H9 (cell line): ENCODE measurements around the gene GALNT12. TPM values are rescaled to one million over a fixed set of nuclear protein-coding genes. Genes with fewer than 3 reads are reported as not detected.

Source experiments
- DNase-seq: peaks from one replicate; pipeline ENCODE4 v3.0.0-alpha.2; 2017
- H2AFZ ChIP-seq: one replicate; pipeline ENCODE4 v1.6.1; 2013; ENCODE audit warnings: mild to moderate bottlenecking, low read length, control low read depth, moderate library complexity
- H2AK5ac ChIP-seq: 2 replicates; pipeline ENCODE4 v1.6.1; 2013; ENCODE audit warnings: low read length, control low read depth, mixed read lengths; ENCODE audit not compliant: insufficient read length
- H2BK120ac ChIP-seq: one replicate; pipeline ENCODE4 v1.6.1; 2013; ENCODE audit warnings: low read depth, mild to moderate bottlenecking, low read length, control low read depth, inconsistent platforms; ENCODE audit not compliant: poor library complexity, severe bottlenecking
- H2BK12ac ChIP-seq: 2 replicates; pipeline ENCODE4 v1.6.1; 2013; ENCODE audit warnings: low read length, control low read depth, mixed read lengths, low read depth; ENCODE audit not compliant: insufficient read length
- H2BK15ac ChIP-seq: 2 replicates; pipeline ENCODE4 v1.6.1; 2013; ENCODE audit warnings: low read depth, low read length, control low read depth
- H2BK20ac ChIP-seq: one replicate; pipeline ENCODE4 v1.6.1; 2013; ENCODE audit warnings: low read depth, mild to moderate bottlenecking, low read length, control low read depth, inconsistent platforms; ENCODE audit not compliant: poor library complexity, severe bottlenecking
- H2BK5ac ChIP-seq: 2 replicates; pipeline ENCODE4 v1.6.1; 2013; ENCODE audit warnings: low read length, control low read depth, mixed read lengths; ENCODE audit not compliant: insufficient read length
- H3K14ac ChIP-seq: 2 replicates; pipeline ENCODE4 v1.6.1; 2013; ENCODE audit warnings: low read length, control low read depth; ENCODE audit not compliant: insufficient read depth
- H3K18ac ChIP-seq: 2 replicates; pipeline ENCODE4 v1.6.1; 2013; ENCODE audit warnings: low read depth, mild to moderate bottlenecking, mixed read lengths, low read length, control low read depth; ENCODE audit not compliant: insufficient read length
- H3K23ac ChIP-seq: 2 replicates; pipeline ENCODE4 v1.6.1; 2013; ENCODE audit warnings: low read length, control low read depth, mixed read lengths, low read depth; ENCODE audit not compliant: insufficient read length
- H3K23me2 ChIP-seq: 2 replicates; pipeline ENCODE4 v1.6.1; 2013; ENCODE audit warnings: low read depth, mild to moderate bottlenecking, mixed read lengths, low read length, control low read depth; ENCODE audit not compliant: insufficient read length, poor library complexity, severe bottlenecking
- H3K27ac ChIP-seq: 2 replicates; pipeline ENCODE4 v1.5.1; 2013; ENCODE audit warnings: low read length, control low read depth, mixed read lengths, low read depth; ENCODE audit not compliant: insufficient read length
- H3K27me3 ChIP-seq: 2 replicates; pipeline ENCODE4 v1.6.1; 2013; ENCODE audit warnings: low read length, control low read depth, inconsistent platforms; ENCODE audit not compliant: insufficient read depth
- H3K4ac ChIP-seq: 2 replicates; pipeline ENCODE4 v1.6.1; 2013; ENCODE audit warnings: low read depth, mild to moderate bottlenecking, control low read depth, inconsistent platforms, low read length, moderate library complexity
- H3K4me1 ChIP-seq: 2 replicates; pipeline ENCODE4 v1.6.1; 2013; ENCODE audit warnings: low read length, control low read depth, inconsistent platforms; ENCODE audit not compliant: insufficient read depth
- H3K4me2 ChIP-seq: 2 replicates; pipeline ENCODE4 v1.6.1; 2013; ENCODE audit warnings: low read length, control low read depth, mixed read lengths; ENCODE audit not compliant: insufficient read length, insufficient read depth
- H3K56ac ChIP-seq: 2 replicates; pipeline ENCODE4 v1.6.1; 2013; ENCODE audit warnings: low read depth, mild to moderate bottlenecking, mixed read lengths, low read length, control low read depth; ENCODE audit not compliant: insufficient read length
- H3K79me1 ChIP-seq: 2 replicates; pipeline ENCODE4 v1.6.1; 2013; ENCODE audit warnings: low read depth, mild to moderate bottlenecking, moderate library complexity, low read length, control low read depth, inconsistent platforms; ENCODE audit not compliant: insufficient read depth, poor library complexity, severe bottlenecking
- H3K79me2 ChIP-seq: 2 replicates; pipeline ENCODE4 v1.6.1; 2013; ENCODE audit warnings: low read length, control low read depth, inconsistent platforms; ENCODE audit not compliant: insufficient read depth
- H3K9ac ChIP-seq: 2 replicates; pipeline ENCODE4 v1.6.1; 2013; ENCODE audit warnings: low read length, control low read depth, mixed read lengths; ENCODE audit not compliant: insufficient read length; ENCODE audit errors: extremely low read depth
- H3K9me3 ChIP-seq: one replicate; pipeline ENCODE4 v1.6.1; 2013; ENCODE audit warnings: low read depth, low read length, inconsistent platforms; ENCODE audit not compliant: control insufficient read depth
- H3T11ph ChIP-seq: one replicate; pipeline ENCODE4 v1.6.1; 2013; ENCODE audit warnings: mild to moderate bottlenecking, low read length, control low read depth, inconsistent platforms
- H4K20me1 ChIP-seq: one replicate; pipeline ENCODE4 v1.6.1; 2013; ENCODE audit not compliant: control insufficient read depth, insufficient read length, insufficient read depth
- H4K5ac ChIP-seq: 2 replicates; pipeline ENCODE4 v1.6.1; 2013; ENCODE audit warnings: low read depth, mild to moderate bottlenecking, mixed read lengths, low read length, control low read depth; ENCODE audit not compliant: insufficient read length
- H4K8ac ChIP-seq: replicated peaks from 2 replicates; pipeline ENCODE4 v1.6.1; 2013; ENCODE audit warnings: low read length, control low read depth, mixed read lengths, low read depth; ENCODE audit not compliant: insufficient read length
- H4K91ac ChIP-seq: 2 replicates; pipeline ENCODE4 v1.6.1; 2013; ENCODE audit warnings: low read depth, mild to moderate bottlenecking, moderate library complexity, mixed read lengths, low read length, control low read depth; ENCODE audit not compliant: insufficient read length
- H3K27ac Mint-ChIP-seq, 3 experiments: 2 replicates in 2 of 3; 3 replicates in 1 of 3; pipeline ENCODE4 v1.8.0; 2020 to 2021; ENCODE audit warnings: mixed read lengths in 3 of 3, mild to moderate bottlenecking in 1 of 3, moderate library complexity in 1 of 3
- H3K27me3 Mint-ChIP-seq: 2 replicates; pipeline ENCODE4 v1.8.0; 2021; ENCODE audit warnings: low read depth, mild to moderate bottlenecking, moderate library complexity, mixed read lengths
- H3K36me3 Mint-ChIP-seq, 3 experiments: 2 replicates in 2 of 3; 3 replicates in 1 of 3; pipeline ENCODE4 v1.8.0; 2020 to 2021; ENCODE audit warnings: low read depth in 3 of 3, mixed read lengths in 3 of 3; ENCODE audit not compliant: insufficient read depth in 1 of 3
- H3K4me1 Mint-ChIP-seq, 2 experiments: 2 replicates each; pipeline ENCODE4 v1.8.0; 2020; ENCODE audit warnings: mixed read lengths in 2 of 2
- H3K4me3 Mint-ChIP-seq, 2 experiments: 2 replicates in 1 of 2; 3 replicates in 1 of 2; pipeline ENCODE4 v1.8.0; 2020 to 2021; ENCODE audit warnings: mild to moderate bottlenecking in 2 of 2, mixed read lengths in 2 of 2, moderate library complexity in 1 of 2
- H3K9me3 Mint-ChIP-seq, 2 experiments: 2 replicates in 1 of 2; 3 replicates in 1 of 2; pipeline ENCODE4 v1.8.0; 2020; ENCODE audit warnings: mild to moderate bottlenecking in 2 of 2, mixed read lengths in 2 of 2, moderate library complexity in 1 of 2
- CTCF ChIP-seq: fragments of 200-600 bp; sonication (generic); conservative IDR thresholded peaks from 3 replicates; pipeline ENCODE4 v1.8.0; 2021; ENCODE audit warnings: antibody characterized with exemption, mild to moderate bottlenecking
- WGBS: extraction: QIAGEN DNeasy Blood & Tissue Kit; methylation state at CpG from one replicate; pipeline ENCODE4 v1.1.7; 2013; ENCODE audit warnings: missing lambda C conversion rate, low lambda C conversion rate, mixed read lengths; ENCODE audit not compliant: insufficient read length; ENCODE audit errors: extremely low coverage; 5-methylcytosine and 5-hydroxymethylcytosine counted together
- total RNA-seq: library from RNA; stranded (reverse); gene quantifications from 2 replicates; pipeline ENCODE4 v1.2.1, GENCODE V29; 2021

GALNT12 gene
- total RNA-seq, 1 experiment from 2014 or later, result 18.0 TPM

DNA sequence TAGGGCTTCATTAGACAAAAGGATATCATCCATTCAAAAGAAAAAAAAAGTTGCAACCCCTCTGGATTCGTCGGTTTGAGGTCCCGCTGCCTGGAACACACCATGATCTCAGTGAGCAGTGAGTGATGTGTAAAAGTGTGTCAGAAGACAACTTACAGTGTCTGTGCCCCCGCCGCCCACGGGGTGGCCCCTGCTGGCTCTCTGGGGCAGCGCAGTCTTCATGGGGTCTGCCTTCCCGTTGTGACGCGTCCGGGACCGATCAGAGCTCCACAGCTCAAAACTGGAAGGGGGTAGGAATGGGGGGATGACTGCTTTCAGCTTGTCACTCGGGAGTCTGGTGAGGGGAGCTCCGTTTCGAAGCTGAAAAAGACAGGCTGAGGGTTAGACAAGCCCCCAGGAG is 33.7 kb upstream of the GALNT12 start:
- H2BK20ac ChIP-seq, result no peak overlapping the region
- no peak overlapping the region for H3K27ac ChIP-seq
- H4K8ac ChIP-seq, result no peak overlapping the region
- H2BK5ac ChIP-seq, result no peak overlapping the region
- H3K56ac ChIP-seq, result no peak overlapping the region
- no peaks in the 10 kb centered on the region for H4K20me1 ChIP-seq
- no peaks in the 10 kb centered on the region for H3K79me1 ChIP-seq
- H3K14ac ChIP-seq, result no peak overlapping the region
- H3K9ac ChIP-seq, result no peak overlapping the region
- H3K4me2 ChIP-seq, result no peak overlapping the region
- no peak overlapping the region for H2AFZ ChIP-seq
- Mint-ChIP-seq H3K9me3 (no peaks in the 10 kb centered on the region; a peak in 1 of 5 replicates), H3K27me3 (no peaks in the 10 kb centered on the region), H3K27ac (peak overlapping the region in 2 of 3 experiments; percentile 18 to 82; a peak in 1 of 7 replicates), H3K4me1 (no peaks in the 10 kb centered on the region; a peak in 1 of 4 replicates), H3K36me3 (peaks cover 30 to 70% (median 66%) of the 10 kb centered on the region in 3 experiments), H3K4me3 (no peak overlapping the region)
- H3K27me3 ChIP-seq, result no peaks in the 10 kb centered on the region
- no peak overlapping the region for H3K23ac ChIP-seq
- TF ChIP-seq CTCF, result peak; percentile 30; the same call in 2 of the 3 replicates
- H4K5ac ChIP-seq, result no peak overlapping the region
- H3K79me2 ChIP-seq, result no peaks in the 10 kb centered on the region
- no peak overlapping the region for H4K91ac ChIP-seq
- no peak overlapping the region for H2AK5ac ChIP-seq
- H3K9me3 ChIP-seq, result no peaks in the 10 kb centered on the region
- H3T11ph ChIP-seq, result no peak overlapping the region
- no peak overlapping the region for H2BK12ac ChIP-seq
- no peak for DNase-seq
- WGBS, result no CpG with 5 or more reads among the region's 15 CpGs
- no peaks in the 10 kb centered on the region for H3K23me2 ChIP-seq
- no peak overlapping the region for H3K4ac ChIP-seq
- H3K18ac ChIP-seq, result no peak overlapping the region
- H3K4me1 ChIP-seq, result no peaks in the 10 kb centered on the region
- no peak overlapping the region for H2BK120ac ChIP-seq
- H2BK15ac ChIP-seq, result no peak overlapping the region
